Peyer's patch (tissue), 4 donors: ENCODE measurements around the gene RBM34.
"Not testable (repeated sequence)": the region's sequence is repeated elsewhere in the genome, so short reads cannot be mapped to it uniquely, and the experiment has no call there.

ENCODE experiments used
- CTCF ChIP-seq, 6 experiments: fragments of 450-650 bp in 4 of 6; fragments of 200-600 bp in 2 of 6; sonication (generic) in 1 of 6; IDR thresholded peaks; one replicate each; pipeline ENCODE4 v1.5.1; 2017 to 2019; ENCODE audit warnings: antibody characterized with exemption in 6 of 6, mild to moderate bottlenecking in 3 of 6, moderate library complexity in 1 of 6
- POLR2A ChIP-seq, 2 donors: fragments of 450-650 bp; IDR thresholded peaks; one replicate each; pipeline ENCODE4 v1.5.1; 2017; ENCODE audit warnings: antibody characterized with exemption in 2 of 2, mild to moderate bottlenecking in 2 of 2, moderate library complexity in 2 of 2

DNA sequence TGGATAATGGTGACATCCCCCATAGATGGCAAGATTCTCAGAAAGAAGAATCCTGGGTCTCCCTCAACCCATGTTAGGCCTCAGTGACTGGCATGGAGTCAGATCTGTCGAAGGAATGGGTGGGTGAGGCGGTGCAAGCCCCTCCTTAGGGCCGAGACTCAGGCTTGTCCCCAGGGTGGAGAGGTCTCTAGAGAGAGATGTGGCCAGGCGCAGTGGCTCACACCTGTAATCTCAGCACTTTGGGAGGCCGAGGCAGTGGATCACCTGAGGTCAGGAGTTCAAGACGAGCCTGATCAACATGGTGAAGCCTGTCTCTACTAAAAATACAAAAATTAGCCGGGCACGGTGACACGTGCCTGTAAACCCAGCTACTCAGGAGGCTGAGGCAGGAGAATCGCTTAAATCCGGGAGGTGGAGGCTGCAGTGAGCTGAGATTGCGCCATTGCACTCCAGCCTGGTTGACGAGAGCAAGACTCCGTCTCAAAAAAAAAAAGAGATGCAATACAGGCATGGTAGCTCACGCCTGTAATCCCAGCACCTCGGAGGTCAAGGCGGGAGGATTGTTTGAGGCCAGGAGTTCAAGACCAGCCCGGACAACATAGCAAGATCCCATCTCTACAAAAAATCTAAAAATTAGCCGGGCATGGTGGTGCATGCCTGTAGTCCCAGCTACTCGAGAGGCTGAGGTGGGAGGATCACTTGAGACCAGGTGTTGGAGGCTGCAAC lies 69.6 kb downstream of the RBM34 start:
- not testable (repeated sequence) for TF ChIP-seq CTCF, POLR2A (IDR thresholded peaks at IDR 0.05)
